ENCODE measurements around the gene SLC1A2. TPM values are rescaled to one million over a fixed set of nuclear protein-coding genes. Genes with fewer than 3 reads are reported as not detected.

The SLC1A2 gene
- total RNA-seq, 5 donors from 2014 or later (not counting 1 experiment from before 2014, with no cell fraction given), result 0.07 to 0.19 (median 0.12) TPM

GRCh38 chr11:35365961-35366360, 53.4 kb downstream of the SLC1A2 start:
- Histone ChIP-seq H3K4me3 (ENCODE audit: control insufficient read depth in 1 of 2, extremely low read depth in 1 of 2, low read length in 1 of 2) (no peak overlapping the region), H3K4me1 (ENCODE audit: control insufficient read depth in 1 of 2, extremely low read depth in 1 of 2, insufficient read depth in 2 of 2, low read length in 2 of 2) (no peaks in the 10 kb centered on the region), H3K27ac (ENCODE audit: low read length) (no peak overlapping the region), H3K27me3 (replicated peaks in 1 of 2; ENCODE audit: control insufficient read depth in 2 of 2, extremely low read depth in 1 of 2, insufficient read depth in 2 of 2, low read length in 1 of 2) (peaks cover 0 to 4% of the 10 kb centered on the region in 2 experiments), H3K36me3 (ENCODE audit: control insufficient read depth in 2 of 2, extremely low read depth in 1 of 2, insufficient read depth in 1 of 2, low read length in 1 of 2) (no peaks in the 10 kb centered on the region), H3K9me3 (no peaks in the 10 kb centered on the region)
- H3K27ac Mint-ChIP-seq, result no peak overlapping the region
- peaks cover 4% of the 10 kb centered on the region for H3K36me3 Mint-ChIP-seq
- ChIA-PET POLR2A (no interaction called here), CTCF (no interaction called here)
- H3K4me3 Mint-ChIP-seq, result no peak overlapping the region
- H3K4me1 Mint-ChIP-seq, result peaks cover 0 to 10% (median 5%) of the 10 kb centered on the region in 3 donors
- DNase-seq (no peak), ATAC-seq (replicated peaks in 1 of 4) (no peak)
- peaks cover 4 to 9% of the 10 kb centered on the region in 2 donors for H3K27me3 Mint-ChIP-seq
- peaks cover 2 to 9% (median 4%) of the 10 kb centered on the region in 3 donors for H3K9me3 Mint-ChIP-seq
- 86% methylated on average over 2 of the region's 4 CpGs for WGBS (ENCODE audit: insufficient coverage)

DNA sequence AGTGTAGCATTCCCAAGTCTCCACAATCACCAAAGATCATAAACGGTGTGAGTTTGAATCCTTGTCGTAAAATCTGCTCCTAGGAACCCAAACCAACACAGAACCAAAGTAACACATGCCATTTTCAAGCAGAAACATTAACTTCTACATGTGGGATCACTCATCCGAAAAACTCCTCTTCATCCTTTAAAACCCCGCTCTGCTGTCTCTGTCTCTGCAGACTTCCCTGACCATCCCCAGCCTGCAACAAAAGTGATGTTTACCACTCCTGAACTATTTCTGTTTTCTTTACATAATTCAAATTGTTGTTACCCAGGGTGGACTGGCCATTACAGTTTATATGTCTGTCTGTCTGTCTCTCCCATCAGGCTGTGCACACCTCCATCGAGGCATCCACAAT, 54.0 kb downstream of the SLC1A2 start:
- no peak overlapping the region for H3K4me3 ChIP-seq (ENCODE audit: control insufficient read depth in 1 of 2, extremely low read depth in 1 of 2, low read length in 1 of 2)
- Mint-ChIP-seq H3K27ac (no peak overlapping the region), H3K27me3 (peaks cover 4 to 9% of the 10 kb centered on the region in 2 donors), H3K36me3 (peaks cover 4% of the 10 kb centered on the region), H3K4me3 (no peak overlapping the region), H3K4me1 (peaks cover 0 to 10% (median 5%) of the 10 kb centered on the region in 3 donors), H3K9me3 (peaks cover 2 to 9% (median 4%) of the 10 kb centered on the region in 3 donors)
- H3K27me3 ChIP-seq (replicated peaks in 1 of 2; ENCODE audit: control insufficient read depth in 2 of 2, extremely low read depth in 1 of 2, insufficient read depth in 2 of 2, low read length in 1 of 2), result peaks cover 0 to 4% of the 10 kb centered on the region in 2 experiments
- CTCF ChIA-PET, result no interaction called here
- no peaks in the 10 kb centered on the region for H3K9me3 ChIP-seq
- no peaks in the 10 kb centered on the region for H3K36me3 ChIP-seq (ENCODE audit: control insufficient read depth in 2 of 2, extremely low read depth in 1 of 2, insufficient read depth in 1 of 2, low read length in 1 of 2)
- H3K27ac ChIP-seq (ENCODE audit: low read length), result no peak overlapping the region
- H3K4me1 ChIP-seq (ENCODE audit: control insufficient read depth in 1 of 2, extremely low read depth in 1 of 2, insufficient read depth in 2 of 2, low read length in 2 of 2), result no peaks in the 10 kb centered on the region
- no peak for ATAC-seq (replicated peaks in 1 of 4)
- POLR2A ChIA-PET, result no interaction called here
- no peak for DNase-seq
- 82% methylated on average over 4 of the region's 5 CpGs for WGBS (ENCODE audit: insufficient coverage)

- Mint-ChIP-seq H3K27me3 (peaks cover 4 to 9% of the 10 kb centered on the region in 2 donors), H3K27ac (no peak overlapping the region), H3K4me3 (no peak overlapping the region), H3K36me3 (peaks cover 4% of the 10 kb centered on the region), H3K4me1 (peaks cover 0 to 10% (median 5%) of the 10 kb centered on the region in 3 donors), H3K9me3 (peaks cover 2 to 9% (median 4%) of the 10 kb centered on the region in 3 donors)
- CTCF ChIA-PET, result interaction anchor here in 1 of 2 donors (0.5 to 1.1 kb wide), 2 partner anchors 11 to 65 kb away, joined by 3 read pairs; no protein-coding TSS in a partner anchor
- no peaks in the 10 kb centered on the region for H3K4me1 ChIP-seq (ENCODE audit: control insufficient read depth in 1 of 2, extremely low read depth in 1 of 2, insufficient read depth in 2 of 2, low read length in 2 of 2)
- H3K27me3 ChIP-seq (replicated peaks in 1 of 2; ENCODE audit: control insufficient read depth in 2 of 2, extremely low read depth in 1 of 2, insufficient read depth in 2 of 2, low read length in 1 of 2), result peaks cover 0 to 4% of the 10 kb centered on the region in 2 experiments
- no peak for DNase-seq
- WGBS (ENCODE audit: insufficient coverage), result 83% methylated on average over 1 of the region's 2 CpGs
- no peak overlapping the region for H3K27ac ChIP-seq (ENCODE audit: low read length)
- H3K36me3 ChIP-seq (ENCODE audit: control insufficient read depth in 2 of 2, extremely low read depth in 1 of 2, insufficient read depth in 1 of 2, low read length in 1 of 2), result no peaks in the 10 kb centered on the region
- no peak for ATAC-seq (replicated peaks in 1 of 4)
- H3K4me3 ChIP-seq (ENCODE audit: control insufficient read depth in 1 of 2, extremely low read depth in 1 of 2, low read length in 1 of 2), result no peak overlapping the region
- POLR2A ChIA-PET, result interaction anchor here in 1 of 2 donors (0.7 kb wide), 1 partner anchor 197 kb away, joined by 3 read pairs; no protein-coding TSS in a partner anchor
- H3K9me3 ChIP-seq, result no peaks in the 10 kb centered on the region
These were observed 55.2 kb downstream of the SLC1A2 start for GRCh38 chr11:35363854-35364780.

DNA sequence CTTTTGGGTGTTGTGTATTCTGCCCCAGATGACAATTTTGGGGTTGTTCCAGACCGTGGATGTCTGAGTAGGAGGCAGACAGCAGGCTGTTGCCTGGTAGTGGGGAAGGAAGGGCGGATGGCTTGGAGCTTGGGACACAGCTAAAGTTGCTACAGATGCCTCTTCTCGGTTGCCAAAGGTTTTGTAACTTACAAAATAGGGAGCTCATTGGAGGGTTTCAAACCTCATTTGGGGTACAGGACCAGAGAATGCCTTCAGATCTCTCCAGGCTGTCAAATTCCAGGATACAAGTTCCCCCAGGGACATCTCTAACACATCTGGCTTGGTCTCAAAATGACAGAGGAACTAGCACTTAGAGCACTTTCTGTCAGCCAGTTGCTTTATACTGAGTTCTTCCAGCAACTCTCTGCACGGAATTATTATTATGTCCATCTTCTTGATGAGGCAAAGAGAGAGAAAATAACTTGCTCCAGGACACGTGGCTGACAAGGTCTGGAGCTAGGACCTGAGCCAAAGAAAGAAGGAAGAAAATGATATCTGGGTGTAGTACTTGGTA, 56.0 kb downstream of the SLC1A2 start:
- ChIA-PET POLR2A (no interaction called here), CTCF (interaction anchor here in 1 of 2 donors (0.6 to 1.1 kb wide), 2 partner anchors 10 to 125 kb away, joined by 3 to 8 read pairs; no protein-coding TSS in a partner anchor)
- H3K4me3 Mint-ChIP-seq, result no peak overlapping the region
- H3K27me3 ChIP-seq (replicated peaks in 1 of 2; ENCODE audit: control insufficient read depth in 2 of 2, extremely low read depth in 1 of 2, insufficient read depth in 2 of 2, low read length in 1 of 2), result peaks cover 0 to 4% of the 10 kb centered on the region in 2 experiments
- no peaks in the 10 kb centered on the region for H3K36me3 ChIP-seq (ENCODE audit: control insufficient read depth in 2 of 2, extremely low read depth in 1 of 2, insufficient read depth in 1 of 2, low read length in 1 of 2)
- H3K4me1 ChIP-seq (ENCODE audit: control insufficient read depth in 1 of 2, extremely low read depth in 1 of 2, insufficient read depth in 2 of 2, low read length in 2 of 2), result no peaks in the 10 kb centered on the region
- H3K4me3 ChIP-seq (ENCODE audit: control insufficient read depth in 1 of 2, extremely low read depth in 1 of 2, low read length in 1 of 2), result no peak overlapping the region
- ATAC-seq (replicated peaks in 1 of 4) (no peak), DNase-seq (no peak)
- peaks cover 4% of the 10 kb centered on the region for H3K36me3 Mint-ChIP-seq
- peaks cover 2 to 9% (median 4%) of the 10 kb centered on the region in 3 donors for H3K9me3 Mint-ChIP-seq
- peaks cover 2 to 10% (median 5%) of the 10 kb centered on the region in 3 donors for H3K4me1 Mint-ChIP-seq
- no peak overlapping the region for H3K27ac Mint-ChIP-seq
- no peak overlapping the region for H3K27ac ChIP-seq (ENCODE audit: low read length)
- peaks cover 4 to 9% of the 10 kb centered on the region in 2 donors for H3K27me3 Mint-ChIP-seq
- WGBS (ENCODE audit: insufficient coverage), result 73% methylated on average over 3 of the region's 5 CpGs
- H3K9me3 ChIP-seq, result no peaks in the 10 kb centered on the region

- no peaks in the 10 kb centered on the region for H3K4me1 ChIP-seq (ENCODE audit: control insufficient read depth in 1 of 2, extremely low read depth in 1 of 2, insufficient read depth in 2 of 2, low read length in 2 of 2)
These were observed 56.8 kb downstream of the SLC1A2 start for GRCh38 chr11:35362521-35362980.

DNA sequence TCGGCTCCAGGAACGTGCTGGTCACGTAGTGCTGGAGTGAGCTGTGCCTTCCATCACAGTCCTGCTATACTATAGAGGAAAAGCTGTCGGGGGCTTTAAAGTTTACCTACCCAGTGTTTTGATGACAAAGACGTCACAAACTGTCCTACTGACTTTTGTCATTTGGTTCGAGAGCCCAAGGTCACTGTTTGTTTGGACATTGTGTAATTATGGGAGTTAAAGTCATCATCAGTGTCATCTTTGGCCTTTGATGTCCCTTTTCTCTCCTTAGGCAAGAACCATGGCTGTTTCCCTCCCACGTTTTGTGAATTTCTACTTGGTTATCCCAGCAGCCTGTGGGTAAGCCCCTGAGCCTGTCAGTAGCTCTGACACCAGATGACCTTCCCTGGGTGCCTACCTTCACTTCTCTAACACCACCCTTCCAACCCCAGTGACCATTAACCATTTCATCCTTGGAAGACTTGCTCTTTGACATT, 59.3 kb downstream of the SLC1A2 start:
- no peak overlapping the region for H3K27ac Mint-ChIP-seq
- H3K36me3 Mint-ChIP-seq, result no peaks in the 10 kb centered on the region

More at GRCh38 chr11:35362521-35362980, 56.8 kb downstream of the SLC1A2 start:
- CTCF ChIA-PET, result interaction anchor here (0.6 to 1.0 kb wide), 2 partner anchors 121 to 126 kb away, joined by 3 to 8 read pairs; no protein-coding TSS in a partner anchor
- POLR2A ChIA-PET, result no interaction called here
- Histone ChIP-seq H3K4me3 (ENCODE audit: control insufficient read depth in 1 of 2, extremely low read depth in 1 of 2, low read length in 1 of 2) (no peak overlapping the region), H3K27ac (ENCODE audit: low read length) (no peak overlapping the region), H3K27me3 (replicated peaks in 1 of 2; ENCODE audit: control insufficient read depth in 2 of 2, extremely low read depth in 1 of 2, insufficient read depth in 2 of 2, low read length in 1 of 2) (peaks cover 0 to 4% of the 10 kb centered on the region in 2 experiments), H3K9me3 (no peaks in the 10 kb centered on the region), H3K36me3 (ENCODE audit: control insufficient read depth in 2 of 2, extremely low read depth in 1 of 2, insufficient read depth in 1 of 2, low read length in 1 of 2) (no peaks in the 10 kb centered on the region)
- Mint-ChIP-seq H3K4me1 (peaks cover 2 to 10% (median 5%) of the 10 kb centered on the region in 3 donors), H3K9me3 (peaks cover 2 to 9% (median 4%) of the 10 kb centered on the region in 3 donors), H3K36me3 (peaks cover 4% of the 10 kb centered on the region), H3K27ac (no peak overlapping the region), H3K27me3 (peaks cover 4 to 9% of the 10 kb centered on the region in 2 donors), H3K4me3 (no peak overlapping the region)
- 88% methylated on average over 1 of the region's 2 CpGs for WGBS (ENCODE audit: insufficient coverage)
- no peak for ATAC-seq (replicated peaks in 1 of 4)
- peak in 1 of 35 experiments; percentile 19 for DNase-seq

More for the DNA sequence above, 59.3 kb downstream of the SLC1A2 start:
- Histone ChIP-seq H3K4me1 (ENCODE audit: control insufficient read depth in 1 of 2, extremely low read depth in 1 of 2, insufficient read depth in 2 of 2, low read length in 2 of 2) (peaks cover 0 to 4% of the 10 kb centered on the region in 2 experiments), H3K4me3 (ENCODE audit: control insufficient read depth in 1 of 2, extremely low read depth in 1 of 2, low read length in 1 of 2) (no peak overlapping the region), H3K27ac (ENCODE audit: low read length) (no peak overlapping the region), H3K36me3 (ENCODE audit: control insufficient read depth in 2 of 2, extremely low read depth in 1 of 2, insufficient read depth in 1 of 2, low read length in 1 of 2) (no peaks in the 10 kb centered on the region), H3K27me3 (replicated peaks in 1 of 2; ENCODE audit: control insufficient read depth in 2 of 2, extremely low read depth in 1 of 2, insufficient read depth in 2 of 2, low read length in 1 of 2) (peaks cover 0 to 4% of the 10 kb centered on the region in 2 experiments), H3K9me3 (no peaks in the 10 kb centered on the region)
- H3K4me1 Mint-ChIP-seq, result peaks cover 7 to 11% (median 10%) of the 10 kb centered on the region in 3 donors
- H3K4me3 Mint-ChIP-seq, result no peak overlapping the region
- H3K9me3 Mint-ChIP-seq, result no peaks in the 10 kb centered on the region
- 83% methylated on average over 2 of the region's 7 CpGs for WGBS (ENCODE audit: insufficient coverage)
- peaks cover 4 to 6% of the 10 kb centered on the region in 2 donors for H3K27me3 Mint-ChIP-seq
- POLR2A ChIA-PET, result no interaction called here
- CTCF ChIA-PET, result interaction anchor here (0.6 kb wide), 2 partner anchors 161 to 432 kb away, joined by 3 to 5 read pairs; no protein-coding TSS in a partner anchor
- DNase-seq, result no peak
- ATAC-seq (replicated peaks in 1 of 4), result no peak

Measured in T-cell (primary cell).